HG03439 (cell line): ENCODE results near the gene TLX1.

Source experiments
- ATAC-seq: cut with Tn5 transposase; IDR thresholded peaks from one replicate; pipeline ENCODE4 v1.9.1; 2021; ENCODE audit warnings: mild to moderate bottlenecking, moderate library complexity; ENCODE audit not compliant: unreplicated experiment

The TLX1 gene

GRCh38 chr10:101111547-101111946, 19.6 kb upstream of the TLX1 start:
- no peak for ATAC-seq

- no peak for ATAC-seq
Observed at GRCh38 chr10:101112799-101113594, 18.1 kb upstream of the TLX1 start.

DNA sequence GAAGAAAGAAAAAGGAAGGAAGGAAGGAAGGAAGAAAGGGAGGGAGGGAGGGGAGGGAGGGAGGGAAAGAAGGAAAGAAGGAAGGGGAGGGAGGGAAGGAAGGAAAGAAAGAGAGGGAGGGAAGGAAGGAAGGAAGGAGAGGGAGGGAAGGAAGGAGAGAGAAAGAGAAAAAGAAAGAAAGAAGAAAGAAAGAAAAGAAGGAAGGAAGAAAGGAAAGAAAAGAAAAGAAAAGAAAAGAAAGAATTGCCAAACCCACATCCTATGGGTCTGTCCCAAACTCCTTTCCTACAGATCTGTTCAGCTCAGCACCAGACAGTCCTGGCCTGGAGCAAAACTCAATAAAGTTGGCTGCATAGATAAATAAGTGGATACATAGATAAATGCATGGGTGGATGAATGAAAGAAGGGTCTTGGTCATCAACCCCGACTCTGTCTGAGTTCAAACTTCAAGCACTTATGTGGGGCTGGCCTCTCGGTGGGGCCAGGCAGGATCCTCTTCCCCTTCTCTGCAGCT, 17.2 kb upstream of the TLX1 start:
- ATAC-seq: no peak

- ATAC-seq: no peak
Observed at GRCh38 chr10:101114646-101115045, 16.5 kb upstream of the TLX1 start.

DNA sequence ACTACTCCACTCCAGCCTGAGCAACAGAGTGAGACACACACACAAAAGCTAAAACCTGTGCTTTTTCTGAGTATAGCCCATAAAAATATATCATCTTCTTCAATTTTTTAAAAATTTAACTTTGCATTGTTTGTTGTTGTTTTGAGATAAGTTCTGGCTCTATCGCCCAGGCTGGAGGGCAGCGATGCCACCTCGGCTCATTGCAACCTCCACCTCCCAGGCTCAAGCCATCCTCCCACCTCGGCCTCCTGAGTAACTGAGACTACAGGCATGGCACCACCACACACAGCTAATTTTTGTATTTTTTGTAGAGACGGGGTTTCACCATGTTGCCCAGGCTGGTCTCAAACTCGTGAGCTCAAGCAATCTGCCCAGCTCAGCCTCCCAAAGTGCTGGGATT, 14.3 kb upstream of the TLX1 start:
- ATAC-seq: no peak

- ATAC-seq: no peak
Observed at GRCh38 chr10:101118031-101118430, 13.1 kb upstream of the TLX1 start.

DNA sequence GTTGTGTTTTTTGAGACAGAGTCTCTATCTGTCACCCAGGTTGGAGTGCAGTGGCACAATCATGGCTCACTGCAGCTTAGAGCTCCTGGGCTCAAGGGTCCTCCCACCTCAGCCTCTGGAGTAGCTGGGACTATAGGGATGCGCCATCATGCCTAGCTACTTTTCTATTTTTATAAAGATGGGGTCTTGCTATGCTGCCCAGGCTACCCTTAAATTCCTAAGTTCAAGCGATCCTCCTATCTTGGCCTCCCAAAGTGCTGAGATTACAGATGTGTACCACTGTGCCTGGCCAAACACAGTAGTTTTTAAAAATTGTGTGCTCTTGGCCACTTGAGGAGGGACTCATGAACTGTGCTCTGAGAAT, 10.6 kb upstream of the TLX1 start:
- ATAC-seq: no peak

GRCh38 chr10:101120884-101121653, 10.0 kb upstream of the TLX1 start:
- no peak for ATAC-seq

GRCh38 chr10:101121654-101122031, 9.5 kb upstream of the TLX1 start:
- no peak for ATAC-seq

- no peak for ATAC-seq
Observed at GRCh38 chr10:101122270-101123084, 8.6 kb upstream of the TLX1 start.

DNA sequence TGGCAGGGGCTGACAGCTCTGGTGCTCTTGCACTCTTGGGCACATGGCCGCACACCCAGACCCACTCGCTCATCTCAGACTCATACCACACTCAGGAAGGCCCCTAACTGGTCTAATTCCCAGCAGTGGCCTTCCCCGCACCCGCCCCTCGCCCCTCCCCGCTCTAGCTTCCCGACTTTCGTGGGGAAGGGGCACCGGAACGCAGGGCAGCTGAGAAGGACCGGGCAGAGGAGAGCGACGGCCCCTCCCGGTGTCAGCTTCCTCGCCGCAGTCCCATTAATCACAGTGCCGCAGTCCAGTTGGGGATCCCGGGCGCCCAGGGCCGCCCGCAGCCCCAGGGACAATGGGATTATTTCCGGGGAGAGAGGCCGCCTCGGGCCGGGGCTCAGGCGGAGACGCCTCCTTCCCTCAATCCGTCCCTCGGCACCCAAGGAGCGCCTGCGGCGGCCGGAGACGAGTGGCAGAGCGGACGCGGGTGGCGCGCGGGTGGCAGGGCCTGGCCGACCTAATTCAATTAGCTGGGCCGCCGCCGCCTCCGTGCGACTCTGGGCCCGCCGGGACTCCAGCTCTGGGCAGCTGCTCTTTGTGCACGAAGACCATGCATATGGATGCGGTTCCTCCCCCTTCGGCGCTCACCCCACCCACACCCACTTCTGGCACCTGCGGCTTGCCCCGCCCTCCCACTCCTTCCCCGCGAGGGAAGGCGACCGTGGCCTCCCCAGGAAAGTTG, 7.8 kb upstream of the TLX1 start:
- ATAC-seq: no peak

- no peak for ATAC-seq
Observed at GRCh38 chr10:101123815-101124617, 7.1 kb upstream of the TLX1 start.

- no peak for ATAC-seq
Observed at GRCh38 chr10:101124933-101125332, 6.2 kb upstream of the TLX1 start.

- no peak for ATAC-seq
Observed at GRCh38 chr10:101126684-101127628, 4.1 kb upstream of the TLX1 start.

DNA sequence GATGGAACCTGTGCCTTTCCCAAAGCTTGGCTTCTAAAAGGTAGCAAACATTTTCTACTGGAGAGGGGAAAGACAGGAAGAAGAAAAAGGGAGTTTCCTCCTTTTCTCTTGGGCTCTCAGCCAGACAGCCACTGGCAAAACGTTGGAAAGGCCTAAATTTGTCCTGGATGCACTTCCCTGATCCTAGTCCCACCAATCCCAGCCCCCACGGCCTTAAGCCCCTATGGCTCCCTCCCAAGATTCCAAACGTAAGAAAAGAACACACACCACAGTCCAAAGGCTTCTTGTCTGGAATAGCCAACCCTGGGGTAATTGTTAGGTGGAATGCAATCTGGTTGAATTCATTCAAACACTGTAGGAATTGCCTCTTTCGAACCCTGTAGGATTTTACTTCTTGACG, 959 bp upstream of the TLX1 start:
- ATAC-seq: no peak

DNA sequence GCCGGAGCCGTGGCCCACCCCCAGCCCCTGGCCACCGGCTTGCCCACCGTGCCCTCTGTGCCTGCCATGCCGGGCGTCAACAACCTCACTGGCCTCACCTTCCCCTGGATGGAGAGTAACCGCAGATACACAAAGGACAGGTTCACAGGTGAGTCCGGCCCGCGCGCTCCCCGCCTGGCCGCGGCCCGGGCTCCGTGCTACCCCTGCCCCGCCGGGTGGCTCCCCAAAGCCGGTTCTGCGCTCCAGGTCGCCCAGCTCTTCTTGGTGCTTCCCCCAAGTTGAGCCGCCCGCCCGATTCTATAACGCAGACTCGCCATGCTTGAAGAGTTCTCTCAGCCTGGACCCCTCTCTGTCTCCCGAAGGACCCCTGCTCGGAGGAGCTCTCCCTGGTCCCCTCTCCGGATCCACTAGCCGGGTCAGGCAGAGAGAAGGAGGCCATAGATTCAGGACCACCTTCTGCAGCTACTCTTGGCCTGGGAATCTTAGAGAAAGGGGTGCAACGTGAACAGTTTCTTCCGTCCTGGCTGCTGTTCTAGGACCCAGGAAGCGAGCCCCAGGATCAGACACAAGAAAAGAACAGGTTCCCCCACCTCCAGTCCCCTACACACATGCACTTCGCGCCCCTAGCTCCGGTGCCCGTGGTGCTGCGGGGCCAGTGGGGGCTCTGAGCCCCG, 999 bp downstream of the TLX1 start:
- no peak for ATAC-seq

DNA sequence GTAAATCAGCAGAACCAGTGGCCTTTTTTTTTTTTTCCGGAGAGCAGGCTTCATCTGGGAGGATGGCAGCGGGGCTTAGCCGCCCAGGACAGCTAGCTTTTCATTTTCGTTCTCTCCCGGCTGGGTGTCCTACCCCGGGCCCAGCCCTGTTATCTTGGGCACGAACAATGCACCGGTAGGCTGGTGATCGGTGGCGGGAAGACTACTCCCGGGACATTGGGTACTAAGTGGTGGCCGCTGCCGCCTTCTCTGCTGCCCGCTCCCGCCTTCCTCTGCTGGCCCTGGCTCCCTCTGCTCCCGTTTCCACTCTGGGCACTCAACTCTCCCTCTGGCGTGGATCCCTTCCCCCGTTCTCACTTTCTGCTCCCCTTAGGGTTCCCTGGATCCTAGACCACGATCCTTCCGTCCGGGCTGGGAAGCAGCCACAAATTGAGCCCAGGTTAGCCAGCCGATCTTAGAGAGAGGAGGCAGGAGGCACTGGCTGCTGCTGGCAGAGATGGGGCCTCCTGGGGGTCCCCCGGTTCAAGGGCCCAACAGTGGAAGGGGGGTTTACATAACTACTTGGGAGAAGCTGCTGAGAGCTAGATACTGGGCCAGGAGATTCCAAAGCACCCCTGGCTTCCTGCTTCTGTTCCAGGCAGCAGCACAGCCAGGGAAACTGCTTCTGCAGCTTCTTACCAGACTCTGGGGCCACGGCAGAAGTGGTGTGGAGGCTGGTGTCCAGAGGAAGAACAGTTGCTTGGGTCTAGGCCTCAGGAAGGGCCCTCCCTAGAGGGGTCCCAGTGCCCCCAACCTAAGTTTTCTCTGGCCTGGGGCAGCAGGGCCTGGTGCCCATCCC, 1.8 kb downstream of the TLX1 start:
- no peak for ATAC-seq
